Neural cell (in vitro differentiated cells): Measurements from ENCODE around the gene ADM2.

Source experiments
- EP300 ChIP-seq: fragments of 450-650 bp; conservative IDR thresholded peaks from 2 replicates; pipeline ENCODE4 v1.6.1; 2014; ENCODE audit warnings: antibody characterized with exemption, mild to moderate bottlenecking, moderate library complexity; ENCODE audit not compliant: poor library complexity, severe bottlenecking
- EZH2 ChIP-seq: fragments of 200-600, 300-800 bp; shearing (Covaris generic), sonication (generic); IDR thresholded peaks from 2 replicates; pipeline ENCODE4 v1.6.1; 2014; ENCODE audit warnings: antibody characterized with exemption, low read length, borderline replicate concordance, mild to moderate bottlenecking; ENCODE audit not compliant: insufficient read depth, poor library complexity, severe bottlenecking
- POLR2AphosphoS5 ChIP-seq: IDR thresholded peaks from 2 replicates; pipeline ENCODE4 v1.6.1; 2012
- RAD21 ChIP-seq: fragments of 450-650 bp; conservative IDR thresholded peaks from 2 replicates; pipeline ENCODE4 v1.6.1; 2014; ENCODE audit warnings: antibody characterized with exemption, mild to moderate bottlenecking, moderate library complexity
- SMC3 ChIP-seq: fragments of 450-650 bp; conservative IDR thresholded peaks from 2 replicates; pipeline ENCODE4 v1.6.1; 2014; ENCODE audit warnings: antibody characterized with exemption, mild to moderate bottlenecking, moderate library complexity; ENCODE audit not compliant: poor library complexity
- TF ChIP-seq, protein P1 (sequence below): fragments of 450-650 bp; IDR thresholded peaks from 2 replicates; pipeline ENCODE4 v1.5.1; 2014; ENCODE audit warnings: antibody characterized with exemption, mild to moderate bottlenecking, moderate library complexity; ENCODE audit not compliant: poor library complexity, severe bottlenecking
- TF ChIP-seq, protein P2 (sequence below): IDR thresholded peaks from 2 replicates; pipeline ENCODE4 v1.6.1; 2012; ENCODE audit warnings: borderline replicate concordance

DNA sequence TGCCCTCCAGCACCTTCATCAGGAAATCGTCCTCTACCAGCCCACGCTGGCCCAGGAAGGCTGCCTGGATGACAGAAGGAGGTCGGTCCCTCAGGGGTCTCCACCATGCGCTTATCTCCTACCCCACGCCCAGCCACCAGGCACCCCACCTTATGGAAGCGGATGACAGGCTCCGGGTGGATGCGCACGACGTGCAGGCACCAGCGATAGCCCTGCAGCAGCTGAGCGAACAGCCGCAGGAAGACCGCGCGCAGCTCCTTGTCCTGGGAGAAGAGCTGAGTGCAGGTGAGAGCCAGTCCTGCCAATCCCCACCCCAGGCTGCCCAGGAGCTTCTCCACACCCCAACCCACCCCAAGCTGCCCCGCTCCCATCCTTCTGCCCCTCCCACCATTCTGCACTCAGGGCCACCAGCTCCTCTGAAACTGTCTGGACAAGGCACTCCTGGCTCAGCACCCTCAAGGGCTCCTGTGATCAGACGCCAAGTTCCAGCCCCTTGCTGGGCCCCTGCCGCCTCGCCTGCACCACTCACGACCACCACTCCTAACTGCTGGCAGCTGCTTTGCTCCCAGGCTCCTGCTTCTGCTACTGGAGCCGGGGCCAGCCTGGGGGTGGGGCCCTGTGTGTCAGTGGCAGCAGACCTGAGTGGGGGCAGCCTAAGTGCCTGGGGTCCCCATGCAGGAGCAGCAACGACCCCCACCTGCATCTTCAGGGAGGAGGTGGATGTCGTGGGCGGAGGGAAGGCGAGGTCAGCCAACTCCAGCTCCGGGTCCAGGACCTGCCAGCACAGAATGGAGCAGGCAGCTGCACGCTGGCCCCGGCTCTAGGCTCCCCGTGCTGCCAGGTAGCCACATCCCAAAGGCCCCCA, 16.0 kb upstream of the ADM2 start:
- no peak for TF ChIP-seq EZH2
- TF ChIP-seq, protein P1, sequence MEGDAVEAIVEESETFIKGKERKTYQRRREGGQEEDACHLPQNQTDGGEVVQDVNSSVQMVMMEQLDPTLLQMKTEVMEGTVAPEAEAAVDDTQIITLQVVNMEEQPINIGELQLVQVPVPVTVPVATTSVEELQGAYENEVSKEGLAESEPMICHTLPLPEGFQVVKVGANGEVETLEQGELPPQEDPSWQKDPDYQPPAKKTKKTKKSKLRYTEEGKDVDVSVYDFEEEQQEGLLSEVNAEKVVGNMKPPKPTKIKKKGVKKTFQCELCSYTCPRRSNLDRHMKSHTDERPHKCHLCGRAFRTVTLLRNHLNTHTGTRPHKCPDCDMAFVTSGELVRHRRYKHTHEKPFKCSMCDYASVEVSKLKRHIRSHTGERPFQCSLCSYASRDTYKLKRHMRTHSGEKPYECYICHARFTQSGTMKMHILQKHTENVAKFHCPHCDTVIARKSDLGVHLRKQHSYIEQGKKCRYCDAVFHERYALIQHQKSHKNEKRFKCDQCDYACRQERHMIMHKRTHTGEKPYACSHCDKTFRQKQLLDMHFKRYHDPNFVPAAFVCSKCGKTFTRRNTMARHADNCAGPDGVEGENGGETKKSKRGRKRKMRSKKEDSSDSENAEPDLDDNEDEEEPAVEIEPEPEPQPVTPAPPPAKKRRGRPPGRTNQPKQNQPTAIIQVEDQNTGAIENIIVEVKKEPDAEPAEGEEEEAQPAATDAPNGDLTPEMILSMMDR = no peak
- no peak for TF ChIP-seq EP300
- TF ChIP-seq POLR2AphosphoS5 = no peak
- TF ChIP-seq RAD21 = no peak
- no peak for TF ChIP-seq SMC3
- TF ChIP-seq, protein P2, sequence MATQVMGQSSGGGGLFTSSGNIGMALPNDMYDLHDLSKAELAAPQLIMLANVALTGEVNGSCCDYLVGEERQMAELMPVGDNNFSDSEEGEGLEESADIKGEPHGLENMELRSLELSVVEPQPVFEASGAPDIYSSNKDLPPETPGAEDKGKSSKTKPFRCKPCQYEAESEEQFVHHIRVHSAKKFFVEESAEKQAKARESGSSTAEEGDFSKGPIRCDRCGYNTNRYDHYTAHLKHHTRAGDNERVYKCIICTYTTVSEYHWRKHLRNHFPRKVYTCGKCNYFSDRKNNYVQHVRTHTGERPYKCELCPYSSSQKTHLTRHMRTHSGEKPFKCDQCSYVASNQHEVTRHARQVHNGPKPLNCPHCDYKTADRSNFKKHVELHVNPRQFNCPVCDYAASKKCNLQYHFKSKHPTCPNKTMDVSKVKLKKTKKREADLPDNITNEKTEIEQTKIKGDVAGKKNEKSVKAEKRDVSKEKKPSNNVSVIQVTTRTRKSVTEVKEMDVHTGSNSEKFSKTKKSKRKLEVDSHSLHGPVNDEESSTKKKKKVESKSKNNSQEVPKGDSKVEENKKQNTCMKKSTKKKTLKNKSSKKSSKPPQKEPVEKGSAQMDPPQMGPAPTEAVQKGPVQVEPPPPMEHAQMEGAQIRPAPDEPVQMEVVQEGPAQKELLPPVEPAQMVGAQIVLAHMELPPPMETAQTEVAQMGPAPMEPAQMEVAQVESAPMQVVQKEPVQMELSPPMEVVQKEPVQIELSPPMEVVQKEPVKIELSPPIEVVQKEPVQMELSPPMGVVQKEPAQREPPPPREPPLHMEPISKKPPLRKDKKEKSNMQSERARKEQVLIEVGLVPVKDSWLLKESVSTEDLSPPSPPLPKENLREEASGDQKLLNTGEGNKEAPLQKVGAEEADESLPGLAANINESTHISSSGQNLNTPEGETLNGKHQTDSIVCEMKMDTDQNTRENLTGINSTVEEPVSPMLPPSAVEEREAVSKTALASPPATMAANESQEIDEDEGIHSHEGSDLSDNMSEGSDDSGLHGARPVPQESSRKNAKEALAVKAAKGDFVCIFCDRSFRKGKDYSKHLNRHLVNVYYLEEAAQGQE = no peak
